SKM-1 treated with dmso at 0.1 percent for 144 hours (cell line): ENCODE data around the gene THAP12.
"Not testable (repeated sequence)": the region's sequence is repeated elsewhere in the genome, so short reads cannot be mapped to it uniquely, and the experiment has no call there.

ENCODE experiments used
- DNase-seq: peaks from one replicate; lab custom pipeline; 2025; ENCODE audit not compliant: unreplicated experiment; lab: John Stamatoyannopoulos, UW

The THAP12 gene, protein sequence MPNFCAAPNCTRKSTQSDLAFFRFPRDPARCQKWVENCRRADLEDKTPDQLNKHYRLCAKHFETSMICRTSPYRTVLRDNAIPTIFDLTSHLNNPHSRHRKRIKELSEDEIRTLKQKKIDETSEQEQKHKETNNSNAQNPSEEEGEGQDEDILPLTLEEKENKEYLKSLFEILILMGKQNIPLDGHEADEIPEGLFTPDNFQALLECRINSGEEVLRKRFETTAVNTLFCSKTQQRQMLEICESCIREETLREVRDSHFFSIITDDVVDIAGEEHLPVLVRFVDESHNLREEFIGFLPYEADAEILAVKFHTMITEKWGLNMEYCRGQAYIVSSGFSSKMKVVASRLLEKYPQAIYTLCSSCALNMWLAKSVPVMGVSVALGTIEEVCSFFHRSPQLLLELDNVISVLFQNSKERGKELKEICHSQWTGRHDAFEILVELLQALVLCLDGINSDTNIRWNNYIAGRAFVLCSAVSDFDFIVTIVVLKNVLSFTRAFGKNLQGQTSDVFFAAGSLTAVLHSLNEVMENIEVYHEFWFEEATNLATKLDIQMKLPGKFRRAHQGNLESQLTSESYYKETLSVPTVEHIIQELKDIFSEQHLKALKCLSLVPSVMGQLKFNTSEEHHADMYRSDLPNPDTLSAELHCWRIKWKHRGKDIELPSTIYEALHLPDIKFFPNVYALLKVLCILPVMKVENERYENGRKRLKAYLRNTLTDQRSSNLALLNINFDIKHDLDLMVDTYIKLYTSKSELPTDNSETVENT

DNA sequence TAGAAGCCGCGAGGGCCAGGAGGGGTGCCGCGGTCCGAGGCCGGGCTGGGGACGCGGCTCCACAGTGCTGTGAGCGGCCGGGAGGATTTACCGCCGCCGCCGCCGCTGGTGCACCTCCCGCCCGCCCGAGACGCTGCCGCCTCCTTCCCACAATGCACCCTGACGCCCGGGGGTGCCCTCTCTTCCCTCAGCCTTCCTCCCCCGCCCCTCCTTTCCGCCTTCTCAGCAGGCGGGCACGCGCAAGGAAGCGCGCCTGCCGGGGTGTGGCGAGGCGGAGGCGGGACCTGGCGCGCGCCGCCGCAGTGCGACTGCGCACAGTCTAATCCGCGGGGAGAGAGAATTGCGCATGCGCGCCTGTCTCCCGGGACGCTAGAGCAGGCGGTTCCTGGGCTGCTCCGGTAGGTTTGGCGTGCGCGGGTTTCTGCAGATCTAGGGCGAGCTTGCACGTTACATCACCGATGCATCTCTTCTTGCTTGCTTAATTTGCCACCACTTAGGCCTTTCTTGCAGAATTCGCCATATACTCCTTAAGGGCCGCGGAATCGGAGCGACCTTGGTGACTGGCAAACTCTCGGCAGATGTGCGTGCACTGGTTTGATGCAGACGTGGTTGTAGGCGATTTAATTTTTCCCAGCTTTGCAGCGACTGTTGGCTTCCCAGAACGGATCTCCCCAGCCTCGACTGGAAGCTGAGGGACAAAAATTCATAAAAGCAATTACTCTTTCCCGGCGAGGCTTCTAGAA is at the start of gene THAP12, which contains the start of gene GVQW3:
Gene THAP12 (minus strand): TSS at position 156 of the 743 bp plus-strand sequence. CDS start 296 bp downstream, outside the sequence.
Gene GVQW3 (plus strand): TSS at position 347 of the 743 bp plus-strand sequence. CDS start 506 bp downstream, outside the sequence.
- peak; percentile 97 for DNase-seq

- no peak for DNase-seq
Observed at GRCh38 chr11:76426660-76427059, 45.7 kb upstream of the THAP12 start.

DNA sequence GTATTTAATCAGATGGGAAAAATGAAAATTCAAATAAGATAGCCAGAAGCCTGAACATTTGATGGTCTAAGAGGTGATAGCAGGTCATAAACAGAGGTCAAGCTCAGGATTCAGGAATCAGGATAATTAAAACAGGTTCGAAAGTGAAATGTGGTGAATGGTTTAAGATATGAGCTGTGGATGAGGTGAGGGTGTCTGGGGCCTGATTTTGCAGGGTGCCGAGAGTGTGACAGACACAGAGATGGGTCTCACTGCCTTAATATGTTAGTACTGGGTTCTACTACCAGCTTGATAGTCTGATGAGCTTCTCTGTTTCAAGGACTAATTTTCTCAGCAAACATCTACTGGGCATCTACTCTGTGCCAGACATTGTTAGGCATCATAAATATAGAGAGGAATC is 44.0 kb upstream of the THAP12 start:
- no peak for DNase-seq

GRCh38 chr11:76424379-76424778 is 43.4 kb upstream of the THAP12 start:
- DNase-seq: no peak

DNA sequence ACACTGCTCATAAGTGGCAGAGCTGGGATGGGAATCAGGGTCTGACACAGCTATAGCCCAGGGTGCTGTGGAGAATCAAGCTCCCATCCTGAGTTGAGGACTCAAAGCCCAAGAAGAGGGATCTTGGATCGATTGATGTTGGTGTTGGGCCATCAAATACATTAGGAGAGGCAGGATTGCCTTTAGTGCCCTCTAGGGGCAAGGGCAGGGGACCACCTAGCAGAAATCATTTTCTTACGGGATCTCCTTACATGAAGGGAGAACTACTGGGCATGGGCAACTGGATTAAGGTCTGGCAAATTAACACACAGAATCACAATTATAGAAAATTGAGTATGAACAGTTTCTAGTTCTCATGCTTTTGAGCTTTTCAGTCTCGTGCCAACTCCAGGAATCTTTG is 39.0 kb upstream of the THAP12 start:
- peak; percentile 4 for DNase-seq

DNA sequence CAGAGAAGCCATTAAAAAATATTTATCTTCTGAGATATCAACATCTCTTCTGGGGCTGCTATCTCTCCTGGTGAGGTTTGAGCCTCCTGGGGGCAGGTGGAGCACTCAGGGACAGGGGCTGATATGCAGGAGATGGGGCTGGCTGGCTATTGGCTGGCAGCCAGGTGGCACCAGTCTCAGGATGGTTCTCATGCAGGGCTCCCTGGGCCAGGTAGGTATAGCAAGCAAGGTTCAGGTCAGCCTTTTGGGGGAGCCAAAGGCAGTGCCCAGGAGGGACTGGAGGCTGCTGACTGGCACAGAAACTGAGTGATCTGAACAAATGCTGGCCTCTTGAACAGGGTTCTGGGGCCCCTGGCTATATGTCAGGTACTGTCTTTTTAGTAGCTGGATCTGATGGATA is 34.1 kb upstream of the THAP12 start:
- DNase-seq: no peak

DNA sequence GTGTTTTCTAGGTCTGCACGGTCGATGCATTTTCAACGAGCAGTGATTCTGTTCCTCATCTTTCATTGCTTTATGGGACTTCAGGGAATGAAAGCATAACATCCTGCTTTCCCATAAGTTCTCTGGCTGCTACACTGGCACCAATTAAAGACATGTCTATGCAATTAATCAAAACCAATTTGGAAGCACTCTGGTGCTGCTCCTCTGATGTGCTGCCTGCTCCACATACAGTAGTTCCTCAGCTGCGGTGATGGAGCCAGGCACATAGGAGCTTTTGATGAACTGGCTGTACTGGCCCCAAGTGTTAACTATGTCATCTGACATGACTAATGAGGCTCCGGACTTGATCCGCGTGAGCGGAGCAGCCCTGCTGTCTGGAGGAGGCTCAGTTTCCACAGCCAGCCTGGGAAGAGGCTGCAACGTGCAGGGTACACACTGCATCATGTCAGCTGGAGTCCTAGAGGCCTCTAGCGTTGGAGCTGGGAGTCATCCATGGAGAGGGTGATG is 30.0 kb upstream of the THAP12 start:
- no peak for DNase-seq

DNA sequence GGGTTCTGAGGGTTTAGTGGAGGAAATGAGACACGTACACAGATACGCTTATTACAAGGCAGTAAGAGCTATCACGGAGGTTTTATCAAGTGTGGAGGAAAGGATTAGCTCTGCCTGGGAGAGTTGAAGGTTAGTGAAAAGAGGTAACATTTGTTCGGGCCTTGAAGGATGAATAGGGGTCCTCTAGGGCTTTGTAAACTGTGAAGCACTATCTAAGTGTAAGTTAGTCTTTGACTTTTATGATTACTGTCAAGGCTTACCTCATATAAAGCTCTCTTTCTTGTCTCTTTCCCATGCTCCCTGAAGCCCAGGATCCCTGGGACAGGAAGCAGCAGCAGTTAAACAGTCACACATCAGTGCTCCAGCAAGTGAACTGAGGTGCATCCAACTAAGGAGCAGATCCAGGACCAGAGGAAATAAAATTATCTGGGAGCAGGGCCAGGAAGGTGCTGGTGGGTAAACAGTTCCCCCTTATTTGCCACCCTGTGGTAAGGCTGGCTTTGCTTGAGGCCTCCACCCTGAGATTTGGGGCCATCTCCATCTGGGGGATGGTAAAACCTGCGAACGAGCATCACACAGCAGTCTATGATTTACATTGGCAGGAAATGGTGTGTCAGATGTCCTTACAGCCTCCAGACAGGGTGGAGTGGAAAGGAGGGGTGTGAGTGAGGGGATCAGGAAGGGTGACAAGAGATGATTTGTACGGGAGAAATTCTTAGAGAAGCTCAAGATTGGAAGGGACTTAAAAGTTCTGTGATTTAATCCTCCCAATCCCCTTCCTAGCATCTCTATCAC is 27.4 kb upstream of the THAP12 start:
- DNase-seq: no peak

GRCh38 chr11:76406359-76406758 is 25.4 kb upstream of the THAP12 start:
- DNase-seq: no peak

- DNase-seq: not testable (repeated sequence)
Observed at GRCh38 chr11:76401484-76401883, 20.6 kb upstream of the THAP12 start.

DNA sequence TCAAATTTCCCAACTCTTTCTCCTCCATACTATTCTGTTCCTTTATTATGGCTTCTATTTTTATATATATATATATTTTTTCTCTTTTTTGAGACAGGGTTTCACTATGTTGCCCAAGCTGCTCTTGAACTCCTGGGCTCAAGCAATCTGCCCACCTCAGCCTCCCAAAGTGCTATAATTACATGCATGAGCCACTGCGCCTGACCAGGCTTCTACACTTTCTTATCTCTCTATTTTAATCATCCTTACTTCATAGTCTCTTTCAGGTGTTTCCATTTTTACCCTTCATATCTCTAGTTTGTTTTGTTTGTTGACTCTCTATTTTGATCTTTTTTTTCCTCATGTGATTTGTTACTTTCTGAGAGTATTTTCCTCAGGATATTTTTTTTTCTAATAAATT is 20.0 kb upstream of the THAP12 start:
- DNase-seq: no peak

DNA sequence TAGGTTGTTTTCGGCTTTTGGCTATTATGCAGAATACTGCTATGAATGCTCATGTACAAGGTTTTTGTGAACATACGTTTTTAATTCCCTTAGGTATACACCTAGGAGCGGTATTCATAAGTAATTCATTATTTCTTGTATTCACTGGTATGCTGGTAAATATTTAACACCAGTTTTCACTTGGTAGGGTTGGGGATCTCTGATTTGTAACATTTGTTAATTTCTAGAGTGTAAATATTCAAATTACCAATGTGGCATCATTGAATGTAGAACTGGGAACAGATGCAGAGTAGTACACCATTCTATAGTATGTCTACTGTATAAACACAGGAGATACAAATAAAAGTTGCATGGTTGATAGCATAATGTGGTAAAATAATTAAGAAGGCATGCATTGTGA is 16.5 kb upstream of the THAP12 start:
- DNase-seq: no peak

DNA sequence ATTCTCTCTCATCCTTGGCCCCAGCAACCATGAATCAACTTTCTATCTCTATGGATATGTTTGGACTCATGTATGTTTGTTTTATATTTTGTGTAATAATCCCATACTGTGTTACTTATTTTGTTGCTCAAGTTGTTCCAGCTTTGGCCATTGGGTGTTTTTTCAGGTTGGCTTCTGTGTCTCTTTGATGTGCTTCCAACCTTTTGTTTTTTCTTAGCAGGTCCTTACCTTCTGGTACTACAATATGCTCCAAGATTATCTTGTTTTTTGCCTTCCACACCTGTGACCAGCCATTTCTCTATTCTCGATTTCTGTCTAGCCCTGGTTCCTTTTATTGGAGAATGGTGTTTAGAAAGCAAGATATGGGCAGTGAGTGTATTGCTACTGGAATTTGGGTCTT is 14.4 kb upstream of the THAP12 start:
- DNase-seq: no peak

DNA sequence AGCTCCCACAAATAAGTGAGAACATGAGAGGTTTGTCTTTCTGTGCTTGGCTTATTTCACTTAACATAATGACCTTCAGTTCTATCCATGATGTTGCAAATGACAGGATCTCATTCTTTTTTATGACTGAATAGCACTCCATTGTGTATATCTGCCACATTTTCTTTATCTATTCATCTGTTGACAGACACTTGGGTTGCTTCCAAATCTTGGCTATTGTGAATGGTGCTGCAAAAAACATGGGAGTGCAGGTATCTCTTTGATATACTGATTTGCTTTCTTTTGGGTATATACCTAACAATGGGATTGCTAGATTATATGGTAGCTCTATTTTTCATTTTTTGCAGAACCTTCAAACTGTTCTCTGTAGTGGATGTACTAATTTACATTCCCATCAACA is 13.5 kb upstream of the THAP12 start:
- no peak for DNase-seq

DNA sequence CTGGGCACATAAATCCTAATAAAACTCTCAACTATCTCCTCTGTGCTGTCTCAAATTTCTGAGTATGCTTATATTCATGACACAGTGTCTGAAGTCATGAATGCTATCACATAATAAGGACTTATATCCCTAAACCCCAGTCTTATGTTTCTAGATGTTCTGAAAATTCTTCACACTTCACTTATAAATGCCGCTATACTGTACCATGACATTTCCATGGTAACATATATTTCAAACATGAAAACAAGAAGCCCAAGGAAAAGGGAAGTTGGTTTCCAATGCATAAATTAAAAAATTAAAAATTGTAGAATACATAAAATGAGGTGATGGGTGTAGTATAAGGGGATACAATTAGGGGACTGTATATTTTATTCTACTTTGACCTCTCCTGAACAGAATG is 11.9 kb upstream of the THAP12 start:
- no peak for DNase-seq

- DNase-seq: no peak
Observed at GRCh38 chr11:76391811-76392475, 11.0 kb upstream of the THAP12 start.

GRCh38 chr11:76391021-76391420 is 10.1 kb upstream of the THAP12 start:
- no peak for DNase-seq

- no peak for DNase-seq
Observed at GRCh38 chr11:76388408-76388807, 7.5 kb upstream of the THAP12 start.

DNA sequence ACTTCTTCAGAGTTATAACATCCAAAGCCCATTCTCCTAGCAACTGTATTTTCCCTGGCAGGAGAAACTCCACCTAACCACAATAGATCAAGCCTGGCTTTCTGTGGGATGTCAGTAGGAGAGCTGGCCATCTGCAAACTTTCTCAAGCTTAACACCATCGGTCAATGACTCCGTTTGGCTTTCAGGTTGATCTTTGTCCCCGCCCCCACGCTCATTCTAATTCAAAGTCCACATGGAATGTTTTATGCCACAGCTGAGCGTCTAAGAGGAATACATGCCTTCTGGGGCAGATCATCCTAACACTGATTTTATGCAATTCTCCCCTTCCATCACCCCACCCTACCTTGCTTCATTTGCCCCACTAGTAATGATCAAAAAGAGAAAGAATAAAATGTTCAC is 5.0 kb upstream of the THAP12 start:
- DNase-seq: no peak

- DNase-seq: no peak
Observed at GRCh38 chr11:76382209-76382608, 1.3 kb upstream of the THAP12 start.
